Measurements from ENCODE around the gene RAB11FIP3.

DNA sequence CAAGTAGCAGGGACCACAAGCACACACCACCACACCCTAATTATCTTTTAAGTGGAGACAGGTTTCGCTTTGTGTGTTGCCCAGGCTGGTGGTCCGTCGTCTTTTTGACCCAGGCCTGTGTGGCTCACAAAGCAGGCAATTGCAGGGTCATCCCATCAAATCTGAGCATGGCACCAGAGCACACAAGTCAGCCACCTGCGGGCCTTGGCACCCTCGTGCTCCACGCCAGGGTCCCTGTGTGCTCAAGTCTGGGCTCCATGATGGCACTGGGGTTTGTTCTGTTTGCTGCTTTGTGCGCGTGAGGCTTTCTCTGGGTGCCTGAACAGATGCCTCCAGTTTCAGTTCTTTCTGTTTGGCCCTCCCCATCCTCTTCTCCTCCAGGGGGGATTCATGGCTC, 99.7 kb downstream of the RAB11FIP3 start:
- TF ChIP-seq, protein P1, sequence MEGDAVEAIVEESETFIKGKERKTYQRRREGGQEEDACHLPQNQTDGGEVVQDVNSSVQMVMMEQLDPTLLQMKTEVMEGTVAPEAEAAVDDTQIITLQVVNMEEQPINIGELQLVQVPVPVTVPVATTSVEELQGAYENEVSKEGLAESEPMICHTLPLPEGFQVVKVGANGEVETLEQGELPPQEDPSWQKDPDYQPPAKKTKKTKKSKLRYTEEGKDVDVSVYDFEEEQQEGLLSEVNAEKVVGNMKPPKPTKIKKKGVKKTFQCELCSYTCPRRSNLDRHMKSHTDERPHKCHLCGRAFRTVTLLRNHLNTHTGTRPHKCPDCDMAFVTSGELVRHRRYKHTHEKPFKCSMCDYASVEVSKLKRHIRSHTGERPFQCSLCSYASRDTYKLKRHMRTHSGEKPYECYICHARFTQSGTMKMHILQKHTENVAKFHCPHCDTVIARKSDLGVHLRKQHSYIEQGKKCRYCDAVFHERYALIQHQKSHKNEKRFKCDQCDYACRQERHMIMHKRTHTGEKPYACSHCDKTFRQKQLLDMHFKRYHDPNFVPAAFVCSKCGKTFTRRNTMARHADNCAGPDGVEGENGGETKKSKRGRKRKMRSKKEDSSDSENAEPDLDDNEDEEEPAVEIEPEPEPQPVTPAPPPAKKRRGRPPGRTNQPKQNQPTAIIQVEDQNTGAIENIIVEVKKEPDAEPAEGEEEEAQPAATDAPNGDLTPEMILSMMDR (IDR thresholded peaks at IDR 0.05), result no peak
- TF ChIP-seq POLR2A (IDR thresholded peaks at IDR 0.05) (no peak), POLR2AphosphoS5 (IDR thresholded peaks at IDR 0.05) (no peak)

Measured in prostate gland (tissue), 2 donors.